BLaER1 (cell line): ENCODE data around the gene ANO2.

Experiments
- H3K27ac ChIP-seq: shearing (Covaris generic); formaldehyde crosslinking; 2 replicates; pipeline ENCODE4 v1.8.1; 2022
- H3K27me3 ChIP-seq: shearing (Covaris generic); formaldehyde crosslinking; 2 replicates; pipeline ENCODE4 v1.8.1; 2022
- H3K36me3 ChIP-seq: shearing (Covaris generic); formaldehyde crosslinking; 2 replicates; pipeline ENCODE4 v1.8.1; 2022
- H3K4me1 ChIP-seq: shearing (Covaris generic); formaldehyde crosslinking; 2 replicates; pipeline ENCODE4 v1.8.1; 2022
- H3K4me2 ChIP-seq: shearing (Covaris generic); formaldehyde crosslinking; 2 replicates; pipeline ENCODE4 v1.8.1; 2022
- H3K4me3 ChIP-seq: shearing (Covaris generic); formaldehyde crosslinking; 2 replicates; pipeline ENCODE4 v1.8.1; 2022
- H3K9ac ChIP-seq: shearing (Covaris generic); formaldehyde crosslinking; 2 replicates; pipeline ENCODE4 v1.8.1; 2022
- H3K9me3 ChIP-seq: shearing (Covaris generic); formaldehyde crosslinking; 2 replicates; pipeline ENCODE4 v1.8.1; 2022
- H4K20me1 ChIP-seq: shearing (Covaris generic); formaldehyde crosslinking; 2 replicates; pipeline ENCODE4 v1.8.1; 2022
- Cebpa-rat ChIP-seq: shearing (Covaris generic); IDR thresholded peaks from 2 replicates; pipeline ENCODE4 v1.8.1; 2022

The ANO2 gene

DNA sequence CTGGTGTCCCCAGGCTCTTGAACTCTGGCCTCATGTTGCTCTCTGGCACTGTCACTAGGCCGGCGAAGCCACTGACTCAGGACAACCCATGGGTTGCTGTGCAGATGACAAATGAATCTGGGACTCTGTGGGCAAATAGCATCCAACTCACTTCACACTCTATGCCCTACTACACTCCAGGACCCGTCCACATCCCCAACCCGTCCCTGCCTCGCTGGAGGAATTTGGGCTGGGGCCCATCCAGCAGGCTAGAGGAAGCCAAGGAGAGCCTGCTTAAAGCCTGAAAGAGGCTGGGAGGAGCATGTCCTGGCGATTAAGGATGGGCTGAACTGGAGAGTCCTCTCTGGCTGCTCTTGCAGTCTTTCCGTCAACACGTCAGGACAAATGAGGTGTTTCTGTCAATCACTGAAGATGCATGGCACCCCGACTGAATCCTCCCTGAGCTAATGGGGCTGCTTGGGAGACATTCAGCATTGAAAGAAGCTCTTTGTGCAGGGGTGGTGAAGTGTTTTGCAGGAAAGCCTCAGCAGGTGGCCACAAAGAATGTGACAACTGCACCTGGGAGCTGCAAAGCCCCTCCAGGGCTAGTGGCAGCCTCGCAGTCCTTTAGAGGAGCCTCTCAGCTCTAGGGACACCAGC lies 71.7 kb downstream of the ANO2 start:
- Histone ChIP-seq H3K4me1 (peaks cover 7% of the 10 kb centered on the region), H3K4me3 (no peak overlapping the region), H3K27ac (no peak overlapping the region), H4K20me1 (no peaks in the 10 kb centered on the region), H3K9ac (no peak overlapping the region), H3K27me3 (no peaks in the 10 kb centered on the region), H3K36me3 (no peaks in the 10 kb centered on the region), H3K9me3 (no peaks in the 10 kb centered on the region), H3K4me2 (no peak overlapping the region)
- no peak for TF ChIP-seq Cebpa-rat

DNA sequence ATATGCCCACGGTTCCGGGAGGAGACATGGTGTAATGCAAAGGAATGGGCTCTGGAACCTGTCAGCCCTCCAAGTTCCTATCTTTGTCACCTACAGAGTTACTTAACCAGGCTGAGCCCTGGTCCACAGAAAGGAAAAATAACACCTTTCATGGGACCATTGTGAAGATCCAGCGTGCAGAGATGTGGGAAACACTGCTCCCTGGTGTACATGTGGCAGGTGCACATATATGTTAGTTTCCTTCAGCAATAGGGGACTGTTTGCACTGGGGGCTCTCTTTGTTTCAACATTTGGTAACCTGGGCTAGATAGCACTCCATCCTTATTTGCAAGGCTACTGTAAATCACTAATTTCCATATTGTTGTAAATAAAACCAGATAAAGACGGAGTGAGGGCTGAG lies 72.3 kb downstream of the ANO2 start:
- Histone ChIP-seq H3K9ac (no peak overlapping the region), H4K20me1 (no peaks in the 10 kb centered on the region), H3K27me3 (no peaks in the 10 kb centered on the region), H3K9me3 (no peaks in the 10 kb centered on the region), H3K27ac (no peak overlapping the region), H3K4me3 (no peak overlapping the region), H3K4me2 (no peak overlapping the region), H3K36me3 (no peaks in the 10 kb centered on the region), H3K4me1 (peaks cover 7% of the 10 kb centered on the region)
- no peak for TF ChIP-seq Cebpa-rat

DNA sequence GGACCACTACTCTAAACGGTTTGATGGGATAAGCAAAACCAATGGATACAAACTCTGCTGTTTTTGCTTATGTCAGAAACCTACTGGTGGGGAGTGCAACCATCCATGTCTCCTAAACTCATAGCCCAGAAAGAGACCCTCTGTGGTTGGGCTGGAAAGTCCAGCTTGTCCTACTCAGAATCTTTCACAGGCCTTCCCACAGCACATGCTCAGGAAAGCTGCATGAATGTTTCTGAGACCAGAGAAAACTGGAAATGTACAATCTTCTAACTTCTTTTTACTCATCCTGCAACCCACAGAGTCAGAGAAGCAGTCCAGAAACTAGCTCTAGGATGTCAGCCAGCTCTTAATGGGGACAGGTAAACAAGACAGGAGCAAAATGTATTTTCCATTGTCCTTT lies 73.3 kb downstream of the ANO2 start:
- Histone ChIP-seq H3K4me1 (peaks cover 7% of the 10 kb centered on the region), H3K4me3 (no peak overlapping the region), H3K9me3 (no peaks in the 10 kb centered on the region), H3K4me2 (no peak overlapping the region), H3K27ac (no peak overlapping the region), H3K27me3 (no peaks in the 10 kb centered on the region), H4K20me1 (no peaks in the 10 kb centered on the region), H3K36me3 (no peaks in the 10 kb centered on the region), H3K9ac (no peak overlapping the region)
- TF ChIP-seq Cebpa-rat: no peak

DNA sequence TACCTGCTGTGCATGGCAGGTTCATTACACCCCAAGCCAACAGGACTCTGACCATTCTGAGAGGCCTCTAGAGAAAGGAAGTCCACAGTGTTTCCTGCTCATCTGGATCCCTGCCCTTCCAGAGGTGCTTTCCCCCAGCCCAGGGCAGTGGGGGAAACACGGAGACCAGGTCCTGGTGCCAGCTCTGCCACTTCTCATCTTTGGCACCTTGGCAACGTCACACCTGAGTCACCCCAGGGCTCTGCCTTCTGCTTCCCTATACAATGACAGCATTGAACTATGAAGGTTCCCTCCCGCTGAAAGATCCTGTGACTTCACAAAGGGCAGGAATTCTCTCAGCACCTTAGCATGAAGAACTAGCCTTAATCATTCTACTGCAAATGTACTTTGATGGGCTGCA lies 74.9 kb downstream of the ANO2 start:
- no peak for TF ChIP-seq Cebpa-rat
- peaks cover 7% of the 10 kb centered on the region for H3K4me1 ChIP-seq
- no peak overlapping the region for H3K9ac ChIP-seq

DNA sequence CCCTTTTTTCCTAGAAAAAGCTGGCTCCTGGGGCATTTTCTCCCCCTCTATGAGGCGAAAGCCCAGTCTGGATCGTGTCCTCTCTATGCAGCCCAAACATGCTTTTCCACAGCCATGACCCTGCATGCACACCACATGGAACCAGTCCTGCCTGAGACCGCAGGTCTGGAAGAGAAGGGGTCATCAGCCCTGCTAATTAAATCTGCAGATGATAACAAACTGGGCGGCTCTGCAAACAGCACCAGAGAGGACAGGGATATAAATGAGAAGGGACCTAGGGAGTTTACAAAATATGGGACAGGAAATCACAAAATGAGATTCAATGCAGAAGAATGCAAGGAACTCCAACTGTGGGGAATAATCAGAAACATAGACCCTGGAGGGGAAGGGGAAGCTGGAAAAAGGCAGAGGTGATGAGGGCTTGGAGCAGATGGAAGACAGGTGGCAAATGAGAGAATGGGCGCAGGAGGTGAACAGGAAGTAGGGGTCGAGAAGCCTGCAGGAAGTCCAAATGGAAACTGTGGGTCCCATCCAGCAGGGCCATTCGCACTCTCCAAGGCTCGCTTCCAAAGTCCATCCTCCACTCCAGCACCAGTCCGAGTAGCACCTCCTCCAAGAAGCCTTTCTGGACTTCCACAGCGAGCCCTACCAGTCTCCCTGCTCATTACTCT lies 76.3 kb downstream of the ANO2 start:
- Histone ChIP-seq H3K4me3 (no peak overlapping the region), H3K36me3 (no peaks in the 10 kb centered on the region), H3K27ac (no peak overlapping the region), H3K4me2 (no peak overlapping the region), H3K9ac (no peak overlapping the region), H3K27me3 (no peaks in the 10 kb centered on the region), H3K4me1 (peaks cover 7% of the 10 kb centered on the region), H3K9me3 (no peaks in the 10 kb centered on the region), H4K20me1 (no peaks in the 10 kb centered on the region)
- TF ChIP-seq Cebpa-rat: no peak

More for the DNA sequence above, 74.9 kb downstream of the ANO2 start:
- no peaks in the 10 kb centered on the region for H4K20me1 ChIP-seq
- no peaks in the 10 kb centered on the region for H3K36me3 ChIP-seq
- no peak overlapping the region for H3K27ac ChIP-seq
- H3K4me2 ChIP-seq: no peak overlapping the region
- no peaks in the 10 kb centered on the region for H3K9me3 ChIP-seq
- no peaks in the 10 kb centered on the region for H3K27me3 ChIP-seq
- no peak overlapping the region for H3K4me3 ChIP-seq

DNA sequence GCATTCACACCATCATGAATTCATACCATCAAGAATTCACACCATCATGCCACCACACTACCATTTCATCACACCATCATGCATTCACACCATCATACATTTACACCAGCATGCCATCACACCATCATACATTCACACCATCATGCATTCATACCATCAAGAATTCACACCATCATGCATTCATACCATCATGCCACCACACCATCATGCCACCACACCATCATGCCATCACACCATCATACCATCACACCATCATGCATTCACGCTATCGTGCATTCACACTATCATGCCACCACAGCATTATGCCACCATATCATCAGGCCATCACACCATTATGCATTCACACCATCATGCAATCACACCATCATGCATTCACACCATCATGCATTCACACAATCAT lies 79.7 kb downstream of the ANO2 start:
- no peak for TF ChIP-seq Cebpa-rat
- Histone ChIP-seq H4K20me1 (no peaks in the 10 kb centered on the region), H3K9me3 (no peaks in the 10 kb centered on the region)

DNA sequence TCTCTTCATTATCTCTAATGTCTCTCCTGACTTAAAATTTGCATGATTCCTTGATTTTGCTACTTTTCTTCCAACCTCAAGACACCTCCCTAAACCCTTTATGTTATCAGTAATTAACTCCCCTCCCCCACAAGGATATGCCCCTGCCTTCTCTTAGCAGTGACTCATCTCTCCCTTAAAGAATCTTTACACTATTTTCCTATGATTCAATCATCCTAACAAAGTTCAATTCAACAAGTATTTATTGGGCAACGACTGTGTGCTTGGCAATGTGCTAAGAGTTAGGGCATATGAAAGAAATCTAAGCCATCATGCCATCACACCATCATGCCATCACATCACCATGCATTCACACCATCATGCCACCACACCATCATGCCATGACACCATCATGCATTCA lies 80.1 kb downstream of the ANO2 start:
- Histone ChIP-seq H3K27me3 (no peaks in the 10 kb centered on the region), H3K4me2 (no peak overlapping the region), H3K9me3 (no peaks in the 10 kb centered on the region), H3K27ac (no peak overlapping the region), H3K36me3 (no peaks in the 10 kb centered on the region), H3K4me3 (no peak overlapping the region), H3K9ac (no peak overlapping the region), H4K20me1 (no peaks in the 10 kb centered on the region), H3K4me1 (no peaks in the 10 kb centered on the region)
- no peak for TF ChIP-seq Cebpa-rat

More for the DNA sequence above, 79.7 kb downstream of the ANO2 start:
- H3K4me1 ChIP-seq: no peaks in the 10 kb centered on the region
- no peak overlapping the region for H3K4me3 ChIP-seq
- no peaks in the 10 kb centered on the region for H3K36me3 ChIP-seq
- H3K27ac ChIP-seq: no peak overlapping the region
- H3K4me2 ChIP-seq: no peak overlapping the region
- H3K27me3 ChIP-seq: no peaks in the 10 kb centered on the region
- no peak overlapping the region for H3K9ac ChIP-seq

DNA sequence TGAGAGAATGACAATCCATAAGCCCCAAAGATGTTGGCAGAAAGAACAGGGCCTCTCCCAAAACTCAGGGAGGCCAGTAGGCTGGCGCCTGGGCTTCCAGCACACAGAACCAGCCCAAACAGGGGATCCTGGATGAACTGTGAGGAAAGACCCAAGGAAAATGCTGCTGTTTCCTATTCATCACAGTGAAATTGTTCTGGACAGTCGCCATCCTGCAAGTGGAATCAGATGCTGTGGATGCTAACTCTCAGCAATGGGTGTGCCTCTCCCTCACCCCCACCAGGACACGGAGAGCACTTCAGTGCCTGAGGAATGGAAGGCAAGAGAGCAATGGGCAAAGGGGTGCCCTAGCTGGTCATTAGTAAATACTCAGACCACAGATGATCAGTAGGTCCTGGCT lies 80.8 kb downstream of the ANO2 start:
- no peak for TF ChIP-seq Cebpa-rat
- Histone ChIP-seq H3K27me3 (no peaks in the 10 kb centered on the region), H3K9me3 (no peaks in the 10 kb centered on the region), H4K20me1 (no peaks in the 10 kb centered on the region), H3K4me3 (no peak overlapping the region), H3K9ac (no peak overlapping the region), H3K4me2 (no peak overlapping the region), H3K27ac (no peak overlapping the region), H3K36me3 (no peaks in the 10 kb centered on the region), H3K4me1 (no peaks in the 10 kb centered on the region)

DNA sequence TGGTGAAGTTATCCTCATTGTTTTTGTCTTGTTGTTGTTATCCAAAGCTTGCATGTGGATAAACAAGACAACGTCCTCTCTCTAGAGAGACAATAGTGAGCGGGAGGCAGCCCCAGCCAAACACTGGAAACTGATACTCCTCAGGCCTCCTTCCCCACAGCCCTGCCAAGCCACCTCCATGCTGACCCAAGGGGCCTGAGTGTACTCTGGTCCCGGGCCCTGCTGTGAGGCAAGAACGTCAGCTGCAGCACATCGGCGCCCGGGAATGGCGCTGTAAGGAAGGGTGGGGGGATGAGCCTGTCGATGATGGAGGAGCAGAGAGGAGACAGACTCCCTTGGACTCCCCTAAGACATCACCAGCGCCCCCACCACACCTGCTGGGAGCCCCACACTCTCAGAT lies 83.6 kb downstream of the ANO2 start:
- H3K4me1 ChIP-seq: no peaks in the 10 kb centered on the region
- no peaks in the 10 kb centered on the region for H3K36me3 ChIP-seq
- no peak overlapping the region for H3K4me3 ChIP-seq
- no peak overlapping the region for H3K9ac ChIP-seq
- no peak overlapping the region for H3K4me2 ChIP-seq
- no peak for TF ChIP-seq Cebpa-rat
- H3K9me3 ChIP-seq: no peaks in the 10 kb centered on the region
- H3K27me3 ChIP-seq: no peaks in the 10 kb centered on the region
- no peaks in the 10 kb centered on the region for H4K20me1 ChIP-seq
- no peak overlapping the region for H3K27ac ChIP-seq

DNA sequence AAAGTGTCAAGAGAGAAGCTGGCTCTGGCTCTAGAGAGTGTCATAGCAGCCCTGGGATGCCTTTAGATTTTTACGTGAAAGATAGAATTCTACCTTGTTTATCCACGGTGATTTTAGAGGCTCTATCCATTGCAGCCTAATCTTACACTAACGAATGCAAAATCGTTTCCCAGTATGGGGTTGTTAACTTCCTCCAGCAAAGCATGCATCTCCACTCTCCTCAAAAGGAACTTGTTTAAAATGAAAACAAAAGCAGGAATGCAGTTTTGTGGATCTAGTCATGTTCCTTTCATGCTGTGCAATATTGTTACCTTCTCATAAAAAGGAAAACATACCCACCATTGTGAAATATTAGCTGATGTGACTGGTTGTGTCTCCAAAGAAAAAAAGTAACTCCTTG lies 88.4 kb downstream of the ANO2 start:
- Histone ChIP-seq H3K36me3 (no peaks in the 10 kb centered on the region), H3K27me3 (no peaks in the 10 kb centered on the region), H3K9ac (no peak overlapping the region), H4K20me1 (no peaks in the 10 kb centered on the region), H3K4me1 (no peaks in the 10 kb centered on the region), H3K27ac (no peak overlapping the region), H3K4me3 (no peak overlapping the region), H3K4me2 (no peak overlapping the region), H3K9me3 (no peaks in the 10 kb centered on the region)
- no peak for TF ChIP-seq Cebpa-rat

DNA sequence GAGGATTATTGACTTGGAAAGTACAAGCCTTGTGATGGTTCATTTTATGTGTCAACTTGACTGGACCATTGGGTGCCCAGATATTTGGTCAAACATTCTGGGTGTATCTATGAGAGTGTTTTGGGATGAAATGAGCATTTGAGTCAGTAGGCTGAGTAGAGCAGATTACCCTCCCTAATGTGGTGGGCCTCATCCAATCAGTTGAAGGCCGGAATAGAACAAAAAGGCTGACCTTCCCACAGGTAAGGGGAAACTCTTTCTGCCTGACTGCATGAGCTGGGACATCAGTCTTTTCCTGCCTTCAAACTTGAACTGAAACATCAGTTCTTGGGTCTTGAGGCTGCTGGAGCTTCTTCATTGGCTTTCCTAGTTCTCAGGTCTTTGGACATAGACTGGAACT lies 98.1 kb downstream of the ANO2 start:
- TF ChIP-seq Cebpa-rat: no peak
- no peak overlapping the region for H3K27ac ChIP-seq
- no peak overlapping the region for H3K4me2 ChIP-seq
- no peaks in the 10 kb centered on the region for H3K9me3 ChIP-seq
- no peaks in the 10 kb centered on the region for H4K20me1 ChIP-seq
- no peak overlapping the region for H3K4me3 ChIP-seq
- H3K9ac ChIP-seq: no peak overlapping the region
- H3K36me3 ChIP-seq: no peaks in the 10 kb centered on the region
- no peaks in the 10 kb centered on the region for H3K27me3 ChIP-seq
- no peaks in the 10 kb centered on the region for H3K4me1 ChIP-seq
